Stimulated activated CD4-positive, alpha-beta T cell treated with anti-CD3 and anti-CD28 coated beads, Interleukin-2, amount 100 ng/mL, for 4 hours (primary cell): ENCODE results near the gene APOL1.
"Not testable (repeated sequence)": the region's sequence is repeated elsewhere in the genome, so short reads cannot be mapped to it uniquely, and the experiment has no call there.

Experiments
- DNase-seq: peaks from one replicate; pipeline ENCODE4 v3.0.0-alpha.2; 2020; ENCODE audit warnings: low read depth

The APOL1 gene

GRCh38 chr22:36245805-36246356 is 7.1 kb upstream of the APOL1 start:
- no peak for DNase-seq

- DNase-seq: no peak
Measured at GRCh38 chr22:36246718-36247117, 6.2 kb upstream of the APOL1 start.

- DNase-seq: no peak
Measured at GRCh38 chr22:36247955-36248354, 5.0 kb upstream of the APOL1 start.

GRCh38 chr22:36249160-36249559 is 3.8 kb upstream of the APOL1 start:
- no peak for DNase-seq

DNA sequence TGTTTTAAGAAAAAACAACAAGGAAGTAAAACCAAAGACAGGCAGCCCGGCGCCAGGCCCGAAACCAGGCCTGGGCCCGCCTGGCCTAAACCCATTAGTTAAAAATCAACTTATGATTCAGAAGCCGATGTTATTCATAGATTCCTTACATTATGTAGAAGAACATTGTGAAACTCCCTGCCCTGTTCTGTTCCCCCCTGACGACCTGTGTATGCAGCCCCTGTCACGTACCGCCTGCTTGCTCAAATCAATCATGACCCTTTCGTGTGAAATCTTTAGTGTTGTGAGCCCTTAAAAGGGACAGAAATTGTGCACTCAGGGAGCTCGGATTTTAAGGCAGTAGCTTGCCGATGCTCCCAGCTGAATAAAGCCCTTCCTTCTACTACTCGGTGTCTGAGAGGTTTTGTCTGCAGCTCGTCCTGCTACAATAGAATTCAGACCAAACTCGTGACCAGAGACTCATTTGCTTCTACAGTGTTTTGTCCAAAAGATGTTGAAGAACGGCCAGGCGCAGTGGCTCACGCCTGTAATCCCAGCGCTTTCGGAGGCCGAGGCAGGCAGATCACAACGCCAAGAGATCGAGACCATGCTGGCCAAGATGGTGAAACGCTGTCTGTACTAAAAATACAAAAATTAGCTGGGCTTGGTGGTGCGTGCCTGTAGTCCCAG is 2.5 kb upstream of the APOL1 start:
- not testable (repeated sequence) for DNase-seq

DNA sequence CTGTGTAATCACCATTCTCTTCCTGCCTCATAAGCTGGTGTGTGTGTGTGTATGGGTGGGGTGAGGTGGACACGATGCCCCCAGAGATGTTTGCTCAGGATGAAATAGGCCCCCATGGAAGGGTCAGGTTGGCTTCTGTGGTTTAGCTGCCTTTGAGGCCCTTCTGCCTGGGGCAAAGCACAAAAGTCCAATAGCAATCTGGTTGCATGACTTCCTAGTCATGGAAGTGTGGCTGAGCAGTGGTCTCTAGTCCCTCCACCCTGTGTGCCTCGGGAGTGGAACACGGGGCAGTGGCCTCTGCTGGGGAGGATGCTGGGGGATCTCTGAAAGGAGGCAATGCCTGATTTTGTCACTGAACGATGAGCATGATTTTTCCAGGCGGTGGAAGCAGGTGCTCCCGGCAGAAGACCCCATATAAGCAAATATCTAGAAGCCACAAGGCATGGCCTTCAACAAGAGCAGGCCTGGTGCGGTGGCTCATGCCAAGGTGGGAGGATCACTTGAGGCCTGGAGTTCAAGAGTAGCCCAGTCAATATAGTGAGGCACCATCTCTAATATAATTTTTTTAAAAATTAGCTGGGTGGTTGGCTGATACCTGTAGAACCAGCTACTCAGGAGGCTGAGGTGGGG is 839 bp upstream of the APOL1 start:
- not testable (repeated sequence) for DNase-seq

DNA sequence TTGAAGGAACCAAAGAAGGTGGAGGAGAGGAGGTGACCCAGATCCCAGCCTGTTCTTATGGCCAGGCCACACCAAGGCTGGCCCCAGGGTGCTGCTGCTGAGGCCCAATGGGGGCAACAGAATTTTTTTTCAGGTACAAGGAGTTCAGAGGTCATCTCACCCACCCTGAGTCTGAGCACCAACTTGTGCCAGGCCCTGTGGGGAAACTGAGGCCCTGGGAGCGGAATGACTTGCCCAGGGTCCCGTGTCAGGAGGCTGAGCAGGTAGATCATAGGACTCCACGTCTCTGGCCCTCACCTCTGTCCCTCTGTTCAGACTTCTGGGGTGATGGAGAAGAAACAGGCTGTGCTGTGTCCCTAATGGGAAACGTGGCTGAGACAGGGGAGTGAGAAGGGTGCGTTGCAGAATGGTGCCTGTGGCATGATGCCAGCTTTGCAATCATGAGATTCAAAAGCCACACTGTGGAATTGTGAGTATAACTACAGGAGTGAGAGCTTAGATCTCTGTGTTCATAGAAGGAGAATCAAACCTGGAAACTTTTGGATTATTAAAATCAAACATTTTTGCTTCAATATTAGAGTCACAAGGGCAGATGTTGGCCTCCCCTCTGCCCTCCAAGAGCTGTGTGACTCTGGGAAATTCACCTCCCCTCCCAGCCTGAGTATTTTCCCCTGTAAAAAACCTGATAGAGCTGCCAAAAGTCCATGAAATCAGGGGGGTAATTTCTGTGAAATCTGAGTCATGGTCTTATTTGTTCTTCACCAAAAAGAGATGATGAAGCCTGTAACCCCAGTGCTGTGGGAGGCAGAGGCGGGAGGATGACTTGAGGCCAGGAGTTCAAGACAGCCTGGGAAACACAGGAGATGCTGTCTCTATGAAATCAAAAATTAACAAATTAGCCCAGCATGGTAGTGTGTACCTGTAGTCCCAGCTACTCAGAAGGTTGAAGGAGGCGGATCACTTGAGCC is 874 bp downstream of the APOL1 start:
- peak; percentile 62 for DNase-seq

GRCh38 chr22:36255572-36255971 is 2.6 kb downstream of the APOL1 start:
- DNase-seq: not testable (repeated sequence)

GRCh38 chr22:36256478-36256877 is 3.5 kb downstream of the APOL1 start:
- DNase-seq: no peak

DNA sequence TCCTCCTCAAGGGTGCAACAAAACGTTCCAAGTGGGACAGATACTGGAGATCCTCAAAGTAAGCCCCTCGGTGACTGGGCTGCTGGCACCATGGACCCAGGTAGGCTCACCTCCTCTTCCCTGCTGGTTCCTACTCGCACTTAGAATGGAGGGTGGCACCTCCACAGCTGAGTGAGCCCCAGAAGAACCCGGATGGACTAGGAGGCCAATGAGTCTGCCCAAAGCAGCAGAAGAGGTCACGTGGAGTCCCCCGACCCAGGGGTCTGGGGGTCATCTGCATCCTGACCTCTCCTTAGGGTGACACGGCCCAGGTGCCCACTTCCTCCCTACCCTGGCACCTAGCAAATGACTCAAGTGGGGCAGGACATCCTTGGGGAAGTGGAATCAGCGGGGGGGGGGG is 4.4 kb downstream of the APOL1 start:
- DNase-seq: no peak

DNA sequence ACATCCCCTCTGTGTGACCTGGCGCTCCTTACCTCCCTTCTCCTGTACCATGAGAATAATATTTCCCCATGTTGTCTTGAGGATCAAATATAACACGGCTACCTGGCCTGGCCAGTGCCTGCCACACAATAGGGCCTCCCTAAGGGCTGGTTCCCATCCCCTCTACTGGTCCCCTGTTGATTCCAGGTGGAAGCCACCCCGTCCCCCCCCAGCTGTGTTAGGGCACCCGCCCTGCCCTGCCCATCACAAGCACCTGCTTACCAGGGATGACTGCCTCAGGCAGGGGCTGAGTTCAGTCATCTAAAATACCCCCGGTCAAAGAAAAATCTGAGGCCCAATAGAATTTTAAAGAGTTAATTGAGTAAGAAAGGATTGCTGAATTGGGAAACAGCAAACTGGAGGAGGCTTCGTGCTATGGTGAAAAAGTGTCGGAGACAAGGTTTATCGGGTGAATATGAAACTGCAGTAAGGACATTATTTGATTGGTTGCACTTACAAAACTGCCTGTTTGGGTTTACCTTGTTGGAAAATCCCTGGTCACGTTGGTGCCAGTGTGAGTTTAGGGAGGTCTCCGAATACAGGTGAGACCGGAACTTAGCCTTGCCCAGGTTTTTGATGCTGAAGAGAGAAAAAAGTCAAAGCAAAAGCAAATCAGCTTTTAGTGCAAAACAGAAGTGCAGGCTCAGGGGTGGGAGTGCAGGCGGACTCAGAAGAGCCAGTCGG is 5.2 kb downstream of the APOL1 start:
- DNase-seq: no peak

DNA sequence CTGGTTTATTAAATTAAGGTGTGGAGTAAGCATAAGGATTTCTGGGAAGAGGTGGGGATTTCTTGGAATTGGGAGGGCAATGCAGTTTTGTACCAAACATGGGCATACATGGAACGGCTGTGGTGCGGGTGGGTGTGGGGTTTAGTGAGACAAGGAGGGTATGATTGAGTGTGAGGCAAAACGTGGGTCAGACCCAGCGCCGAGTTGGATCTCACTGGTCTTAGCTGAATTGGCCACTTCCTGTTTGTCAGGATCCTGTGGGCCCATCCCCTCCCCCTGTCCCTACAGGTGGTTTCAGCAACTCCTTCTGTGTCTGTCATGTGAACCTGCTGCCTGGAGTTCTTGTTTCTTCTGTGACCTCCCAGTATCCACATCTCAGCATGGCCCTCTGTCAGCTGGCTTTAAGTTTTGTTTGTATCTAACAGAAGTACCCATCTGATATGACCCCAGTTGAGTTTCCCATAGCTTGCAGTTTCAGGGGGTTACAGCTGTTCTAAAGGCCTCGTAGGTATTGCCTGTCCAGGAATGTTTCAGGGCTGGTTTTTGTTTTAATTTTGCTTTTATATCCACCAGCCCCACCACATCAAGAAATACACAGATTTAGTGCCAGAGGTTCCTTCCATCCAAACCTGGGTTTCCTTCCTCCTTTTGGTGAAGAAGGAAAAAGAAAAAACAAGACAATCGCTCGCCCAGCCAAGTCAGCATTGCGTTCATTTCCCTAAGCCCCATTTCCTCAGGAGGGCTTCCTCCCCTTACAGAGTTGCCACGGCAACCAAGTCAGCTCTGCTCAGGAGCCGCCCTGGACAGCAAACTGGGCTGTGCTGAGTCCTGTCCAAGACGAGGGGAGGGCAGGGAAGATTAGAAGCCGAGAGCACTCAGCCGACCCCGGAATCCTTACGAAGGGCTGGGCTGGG is 6.0 kb downstream of the APOL1 start:
- no peak for DNase-seq

GRCh38 chr22:36259615-36260300 is 6.8 kb downstream of the APOL1 start:
- DNase-seq: no peak

GRCh38 chr22:36261675-36262074 is 8.7 kb downstream of the APOL1 start:
- DNase-seq: not testable (repeated sequence)

- DNase-seq: not testable (repeated sequence)
Measured at GRCh38 chr22:36262307-36262706, 9.4 kb downstream of the APOL1 start.

DNA sequence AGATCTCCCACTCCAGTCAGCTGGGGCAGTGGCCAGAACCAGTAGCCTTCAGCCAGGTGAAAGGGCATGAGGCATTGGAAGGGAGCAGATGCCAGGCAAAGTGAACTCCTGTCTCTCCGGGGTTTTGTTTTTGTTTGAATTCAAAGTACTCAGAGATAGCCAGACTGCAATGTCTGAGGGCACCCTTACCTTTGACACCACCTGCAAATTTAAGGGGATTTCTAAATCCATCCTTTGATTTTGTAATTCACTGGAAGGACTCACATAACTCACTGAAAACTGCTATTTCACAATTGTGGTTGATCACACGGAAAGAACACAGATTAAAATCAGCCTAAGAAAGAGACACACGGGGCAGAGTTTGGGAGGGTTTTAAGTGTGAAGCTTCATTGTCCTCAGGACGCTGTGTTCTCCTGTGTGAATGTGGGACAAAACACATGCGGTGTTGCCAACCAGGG is 10.3 kb downstream of the APOL1 start:
- DNase-seq: not testable (repeated sequence)

DNA sequence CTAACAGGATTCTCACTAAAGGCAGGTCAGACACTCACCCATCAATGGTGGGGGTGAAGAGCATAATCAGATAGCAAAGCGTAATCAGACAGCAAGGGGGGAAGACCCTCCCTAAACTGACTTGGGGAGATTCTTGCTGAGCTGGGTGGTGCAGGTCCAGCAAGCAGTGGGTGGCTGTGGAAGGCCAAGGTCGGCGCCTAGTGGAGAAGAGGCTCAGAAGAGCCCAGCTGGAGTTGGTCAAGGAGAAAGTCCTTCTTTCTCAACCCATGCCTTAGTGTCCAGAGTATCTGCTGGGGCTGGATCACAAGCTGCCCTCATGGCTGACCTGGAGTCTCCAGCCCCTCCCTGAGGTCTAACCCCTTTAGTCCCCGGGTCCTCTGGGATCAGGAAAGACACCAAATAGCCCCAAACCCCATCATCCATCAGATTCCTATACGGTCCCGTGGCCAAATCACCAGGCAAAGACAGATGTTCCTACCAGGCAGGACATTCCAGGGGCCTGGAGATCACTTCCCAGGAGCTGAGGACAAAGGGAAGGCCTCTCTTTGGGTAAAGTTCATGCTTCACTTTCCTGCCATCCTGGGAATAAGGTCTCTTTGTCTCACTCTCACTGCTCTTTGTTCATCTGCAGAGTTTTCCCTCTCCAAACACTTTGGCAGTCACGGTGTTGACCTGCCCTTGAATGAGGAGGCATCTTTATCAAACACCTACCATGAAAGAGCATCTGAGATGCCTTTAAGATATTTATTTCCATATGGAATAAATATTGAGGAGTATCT is 11.1 kb downstream of the APOL1 start:
- DNase-seq: not testable (repeated sequence)

DNA sequence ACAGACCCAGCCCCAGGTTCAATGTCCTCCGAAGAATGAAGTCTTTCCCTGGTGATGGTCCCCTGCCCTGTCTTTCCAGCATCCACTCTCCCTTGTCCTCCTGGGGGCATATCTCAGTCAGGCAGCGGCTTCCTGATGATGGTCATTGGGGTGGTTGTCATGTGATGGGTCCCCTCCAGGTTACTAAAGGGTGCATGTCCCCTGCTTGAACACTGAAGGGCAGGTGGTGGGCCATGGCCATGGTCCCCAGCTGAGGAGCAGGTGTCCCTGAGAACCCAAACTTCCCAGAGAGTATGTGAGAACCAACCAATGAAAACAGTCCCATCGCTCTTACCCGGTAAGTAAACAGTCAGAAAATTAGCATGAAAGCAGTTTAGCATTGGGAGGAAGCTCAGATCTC is 14.1 kb downstream of the APOL1 start:
- DNase-seq: no peak

- no peak for DNase-seq
Measured at GRCh38 chr22:36267896-36268485, 15.1 kb downstream of the APOL1 start.
